GM18951 (cell line): Measurements from ENCODE around the gene PAGE2B.
"Not testable (repeated sequence)": the region's sequence is repeated elsewhere in the genome, so short reads cannot be mapped to it uniquely, and the experiment has no call there.

Experiments used
- POLR2A ChIP-seq: IDR thresholded peaks from 4 replicates; pipeline ENCODE4 v1.6.1; 2011; ENCODE audit warnings: mild to moderate bottlenecking; ENCODE audit not compliant: insufficient read length, insufficient read depth; ENCODE audit errors: extremely low read depth
- in situ Hi-C: fragments of 300-500 bp; cut with MboI; formaldehyde crosslinking; loops from one replicate; pipeline ENCODE4 v1.12.0; 2022; ENCODE audit warnings: low sequenced_read_pairs, mixed read lengths, inconsistent platforms; ENCODE audit not compliant: unreplicated experiment

PAGE2B gene

GRCh38 chrX:55057675-55058249 lies 17.1 kb upstream of the PAGE2B start:
- no peak for TF ChIP-seq POLR2A
- in situ Hi-C loops = no loop called here

GRCh38 chrX:55067180-55067579 lies 7.7 kb upstream of the PAGE2B start:
- in situ Hi-C loops = not testable (repeated sequence)

DNA sequence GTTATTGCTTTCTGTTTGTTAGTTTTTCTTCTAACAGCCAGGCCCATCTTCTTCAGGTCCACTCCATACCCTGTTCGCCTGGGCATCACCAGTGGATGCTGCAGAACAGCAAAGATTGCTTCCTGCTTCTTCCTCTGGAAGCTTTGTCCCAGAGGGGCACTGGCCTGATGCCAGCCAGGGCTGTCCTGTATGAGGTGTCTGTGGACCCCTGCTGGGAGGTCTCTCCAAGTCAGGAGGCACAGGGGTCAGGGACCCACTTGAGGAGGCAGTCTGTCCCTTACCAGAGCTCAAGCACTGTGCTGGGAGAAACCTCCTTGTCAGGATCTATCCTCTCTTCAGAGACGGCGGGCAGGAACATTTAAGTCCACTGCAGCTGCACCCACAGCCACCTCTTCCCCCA lies 2.5 kb upstream of the PAGE2B start:
- TF ChIP-seq POLR2A = no peak
- in situ Hi-C loops = no loop called here

DNA sequence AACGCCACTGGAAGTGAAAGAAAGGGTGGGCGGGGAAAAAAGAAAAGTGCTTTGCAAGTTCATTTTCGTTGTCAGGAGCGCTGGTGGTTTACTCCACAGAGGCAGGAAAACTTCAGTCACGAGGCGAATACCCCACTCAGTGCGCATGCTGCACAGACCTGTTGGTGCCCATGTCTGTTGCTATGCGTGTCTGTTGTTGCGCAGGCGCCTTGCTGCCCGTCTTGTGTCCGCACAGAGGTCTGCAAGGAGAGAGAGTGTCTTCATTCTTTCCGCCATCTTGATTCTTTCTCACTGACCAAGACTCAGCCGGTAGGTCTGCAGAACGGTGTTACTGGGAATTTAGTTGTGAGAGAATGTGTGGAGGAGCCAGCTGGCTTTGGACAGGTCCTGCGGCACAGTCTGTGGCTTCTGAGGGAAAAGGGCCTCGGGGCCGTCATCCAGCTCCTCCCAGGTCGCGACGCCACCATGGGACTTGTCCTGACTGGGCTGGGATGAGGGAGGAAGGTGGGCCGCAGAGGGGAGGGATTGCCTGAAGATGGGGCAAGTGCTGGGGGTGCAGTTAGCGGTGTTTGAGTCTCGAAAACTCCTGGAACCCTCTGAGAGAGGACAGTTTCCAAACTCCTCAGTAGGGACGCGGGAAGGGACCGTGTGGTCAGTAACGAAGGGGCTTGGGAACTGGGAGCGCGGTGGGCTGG lies 14.1 kb downstream of the PAGE2B start, which contains the start of gene PAGE2:
PAGE2 (plus strand) TSS at position 224 of the 695 bp plus-strand sequence. CDS start 1,003 bp downstream, outside the sequence.
- no peak for TF ChIP-seq POLR2A
- in situ Hi-C loops = no loop called here

GRCh38 chrX:55098691-55099090 lies 23.9 kb downstream of the PAGE2B start:
- in situ Hi-C loops = no loop called here
- no peak for TF ChIP-seq POLR2A

GRCh38 chrX:55099162-55099561 lies 24.3 kb downstream of the PAGE2B start:
- in situ Hi-C loops = no loop called here
- no peak for TF ChIP-seq POLR2A

- in situ Hi-C loops = no loop called here
These were observed 27.9 kb downstream of the PAGE2B start for GRCh38 chrX:55102754-55103153.

DNA sequence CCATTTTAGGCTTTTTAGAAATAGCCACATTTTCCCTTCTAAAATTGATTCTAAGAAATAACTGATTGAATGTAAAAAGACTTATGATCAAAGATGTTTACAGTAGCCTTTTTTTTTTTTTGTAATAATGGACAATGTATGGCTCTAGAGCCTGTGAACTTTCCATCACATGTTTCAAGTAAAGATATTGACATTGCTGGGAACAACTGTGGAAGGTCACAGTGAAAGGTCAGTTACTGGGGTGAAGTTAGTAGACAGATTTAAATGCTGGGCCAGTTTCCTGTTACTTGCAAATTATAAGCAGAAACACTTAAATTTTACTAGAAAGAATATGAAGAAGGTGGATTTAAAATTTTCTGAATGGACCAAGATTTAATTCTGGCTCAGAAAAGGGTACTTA lies 32.4 kb downstream of the PAGE2B start:
- in situ Hi-C loops = no loop called here
- TF ChIP-seq POLR2A = no peak

More at GRCh38 chrX:55102754-55103153, 27.9 kb downstream of the PAGE2B start:
- no peak for TF ChIP-seq POLR2A

- no peak for TF ChIP-seq POLR2A
- in situ Hi-C loops = no loop called here
These were observed 33.1 kb downstream of the PAGE2B start for GRCh38 chrX:55107911-55108310.

DNA sequence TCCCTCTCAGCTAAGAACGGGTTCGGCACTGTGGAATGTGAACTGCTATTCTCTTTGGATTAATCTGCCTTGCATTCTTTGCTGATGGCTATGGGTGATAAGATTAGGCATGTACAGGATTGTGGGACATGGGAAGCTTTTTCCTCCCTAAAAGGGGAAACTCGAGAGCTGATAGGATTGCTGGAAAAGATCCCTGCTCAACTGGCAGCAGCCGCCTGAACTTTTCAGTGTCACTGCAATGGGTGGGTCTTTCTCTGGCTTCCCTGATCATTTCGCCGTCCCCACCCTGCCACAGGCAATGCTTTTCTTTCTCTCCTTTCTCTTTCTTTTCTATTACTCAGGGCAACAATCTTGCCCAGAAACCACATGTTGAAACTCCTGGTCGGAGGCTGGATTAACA lies 34.5 kb downstream of the PAGE2B start:
- TF ChIP-seq POLR2A = no peak
- in situ Hi-C loops = no loop called here

- no peak for TF ChIP-seq POLR2A
- in situ Hi-C loops = no loop called here
These were observed 36.9 kb downstream of the PAGE2B start for GRCh38 chrX:55111578-55112254.

- in situ Hi-C loops = not testable (repeated sequence)
These were observed 41.8 kb downstream of the PAGE2B start for GRCh38 chrX:55116589-55116988.

GRCh38 chrX:55118574-55118973 lies 43.7 kb downstream of the PAGE2B start:
- in situ Hi-C loops = no loop called here
- TF ChIP-seq POLR2A = no peak

DNA sequence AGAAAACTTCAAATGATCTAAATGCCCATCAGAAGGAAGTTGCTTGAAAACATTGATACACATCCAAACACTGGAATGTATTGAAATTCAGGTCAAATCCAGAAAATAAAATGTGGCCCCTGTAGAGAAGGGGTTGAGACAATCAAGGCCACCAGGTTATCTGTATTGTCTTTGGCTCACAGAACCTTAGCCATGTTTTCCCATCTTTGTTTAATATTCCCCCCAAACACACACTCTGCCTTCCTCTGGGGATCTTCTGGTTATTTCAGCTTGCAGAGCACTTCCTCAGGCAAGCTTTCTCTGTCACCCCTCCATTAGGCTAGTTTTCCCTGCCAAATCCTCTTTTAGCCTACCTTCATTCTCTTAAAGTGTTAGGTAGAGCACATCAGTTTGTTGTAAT lies 44.4 kb downstream of the PAGE2B start:
- TF ChIP-seq POLR2A = no peak
- in situ Hi-C loops = no loop called here

DNA sequence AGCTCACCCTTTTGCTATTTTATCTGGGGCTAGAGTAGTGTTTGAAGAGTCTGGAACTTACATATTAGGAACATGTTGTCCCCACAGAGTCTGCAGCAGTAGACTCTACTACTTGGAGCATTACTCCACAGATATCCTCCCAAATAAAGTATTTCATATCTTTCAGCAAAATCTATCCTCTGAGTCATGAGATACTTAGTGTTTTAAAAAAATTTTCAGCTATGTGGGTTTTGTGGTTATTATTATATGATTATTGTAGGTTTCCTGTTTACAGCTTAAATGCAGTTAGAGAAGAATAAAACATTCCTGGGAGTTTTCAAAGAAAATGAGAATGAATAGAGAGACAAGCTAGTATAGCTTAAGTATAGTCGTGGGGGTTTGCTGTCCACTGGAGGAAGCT lies 44.9 kb downstream of the PAGE2B start:
- in situ Hi-C loops = no loop called here
- TF ChIP-seq POLR2A = no peak
